ENCODE measurements around the gene SIL1. TPM values are rescaled to one million over a fixed set of nuclear protein-coding genes. Genes with fewer than 3 reads are reported as not detected.
"Not testable (repeated sequence)": the region's sequence is repeated elsewhere in the genome, so short reads cannot be mapped to it uniquely, and the experiment has no call there.

The SIL1 gene
- total RNA-seq, 1 donor from 2014 or later, result 41.6 TPM

- no peak overlapping the region for H3K4me2 ChIP-seq (ENCODE audit: low read length)
- FAIRE-seq (no peak), DNase-seq (ENCODE audit: low read depth) (no peak)
- H3K4me3 ChIP-seq (ENCODE audit: insufficient read depth, low read depth, low read length), result no peak overlapping the region
- H3K4me1 ChIP-seq (ENCODE audit: insufficient read depth, low read length), result no peaks in the 10 kb centered on the region
- H4K20me1 ChIP-seq (ENCODE audit: insufficient read depth, low read length), result peaks cover 5% of the 10 kb centered on the region
- Mint-ChIP-seq H3K4me1 (ENCODE audit: low read depth, unreplicated experiment) (peaks cover 12% of the 10 kb centered on the region), H3K9me3 (ENCODE audit: unreplicated experiment) (no peaks in the 10 kb centered on the region), H3K36me3 (ENCODE audit: low read depth, unreplicated experiment) (no peaks in the 10 kb centered on the region), H3K4me3 (ENCODE audit: unreplicated experiment) (no peak overlapping the region), H3K27ac (ENCODE audit: unreplicated experiment) (no peak overlapping the region), H3K27me3 (ENCODE audit: low read depth, unreplicated experiment) (no peaks in the 10 kb centered on the region)
- no peaks in the 10 kb centered on the region for H3K27me3 ChIP-seq (ENCODE audit: insufficient read depth, low read length)
- H3K79me2 ChIP-seq (ENCODE audit: insufficient read depth, low read length), result no peaks in the 10 kb centered on the region
- no peak overlapping the region for H3K9ac ChIP-seq (ENCODE audit: low read length)
- TF ChIP-seq CTCF (IDR thresholded peaks at IDR 0.05; ENCODE audit: insufficient read depth, low read depth, low read length) (no peak), EZH2 (IDR thresholded peaks at IDR 0.05; ENCODE audit: insufficient read depth, low read length) (no peak)
- H3K9me3 ChIP-seq (ENCODE audit: insufficient read depth, low read depth, low read length), result no peaks in the 10 kb centered on the region
- no peak overlapping the region for H3K27ac ChIP-seq (ENCODE audit: low read depth, low read length)
- no peak overlapping the region for H2AFZ ChIP-seq (ENCODE audit: low read depth, low read length)
- H3K36me3 ChIP-seq (ENCODE audit: insufficient read depth, low read length), result no peaks in the 10 kb centered on the region
These were observed 122.1 kb downstream of the SIL1 start for GRCh38 chr5:139076111-139076510.

GRCh38 chr5:139075066-139076050 lies 122.8 kb downstream of the SIL1 start:
- no peak overlapping the region for H3K4me2 ChIP-seq (ENCODE audit: low read length)

GRCh38 chr5:139073956-139074355 lies 124.2 kb downstream of the SIL1 start:
- not testable (repeated sequence) for H3K9me3 Mint-ChIP-seq (ENCODE audit: unreplicated experiment); H3K27ac ChIP-seq (ENCODE audit: low read depth, low read length); H3K27me3 ChIP-seq (ENCODE audit: insufficient read depth, low read length); H4K20me1 ChIP-seq (ENCODE audit: insufficient read depth, low read length); H3K27me3 Mint-ChIP-seq (ENCODE audit: low read depth, unreplicated experiment); H3K27ac Mint-ChIP-seq (ENCODE audit: unreplicated experiment); H3K36me3 ChIP-seq (ENCODE audit: insufficient read depth, low read length); H3K4me1 ChIP-seq (ENCODE audit: insufficient read depth, low read length); H3K9ac ChIP-seq (ENCODE audit: low read length); H3K4me3 ChIP-seq (ENCODE audit: insufficient read depth, low read depth, low read length); H3K79me2 ChIP-seq (ENCODE audit: insufficient read depth, low read length); DNase-seq (ENCODE audit: low read depth); H3K36me3 Mint-ChIP-seq (ENCODE audit: low read depth, unreplicated experiment); H3K9me3 ChIP-seq (ENCODE audit: insufficient read depth, low read depth, low read length); H3K4me3 Mint-ChIP-seq (ENCODE audit: unreplicated experiment); H3K4me2 ChIP-seq (ENCODE audit: low read length); FAIRE-seq; H2AFZ ChIP-seq (ENCODE audit: low read depth, low read length)
- H3K4me1 Mint-ChIP-seq (ENCODE audit: low read depth, unreplicated experiment), result peaks cover 13% of the 10 kb centered on the region

More at GRCh38 chr5:139075066-139076050, 122.8 kb downstream of the SIL1 start:
- no peak for TF ChIP-seq EZH2 (IDR thresholded peaks at IDR 0.05; ENCODE audit: insufficient read depth, low read length)
- no peak for TF ChIP-seq CTCF (IDR thresholded peaks at IDR 0.05; ENCODE audit: insufficient read depth, low read depth, low read length)
- Histone ChIP-seq H3K9ac (ENCODE audit: low read length) (no peak overlapping the region), H4K20me1 (ENCODE audit: insufficient read depth, low read length) (peaks cover 5% of the 10 kb centered on the region), H3K4me3 (ENCODE audit: insufficient read depth, low read depth, low read length) (no peak overlapping the region), H3K27ac (ENCODE audit: low read depth, low read length) (no peak overlapping the region), H2AFZ (ENCODE audit: low read depth, low read length) (no peak overlapping the region), H3K27me3 (ENCODE audit: insufficient read depth, low read length) (no peaks in the 10 kb centered on the region), H3K79me2 (ENCODE audit: insufficient read depth, low read length) (no peaks in the 10 kb centered on the region), H3K4me1 (ENCODE audit: insufficient read depth, low read length) (no peaks in the 10 kb centered on the region), H3K36me3 (ENCODE audit: insufficient read depth, low read length) (no peaks in the 10 kb centered on the region), H3K9me3 (ENCODE audit: insufficient read depth, low read depth, low read length) (no peaks in the 10 kb centered on the region)
- Mint-ChIP-seq H3K4me3 (ENCODE audit: unreplicated experiment) (no peak overlapping the region), H3K4me1 (ENCODE audit: low read depth, unreplicated experiment) (peaks cover 14% of the 10 kb centered on the region), H3K27me3 (ENCODE audit: low read depth, unreplicated experiment) (no peaks in the 10 kb centered on the region), H3K9me3 (ENCODE audit: unreplicated experiment) (no peaks in the 10 kb centered on the region), H3K27ac (ENCODE audit: unreplicated experiment) (no peak overlapping the region), H3K36me3 (ENCODE audit: low read depth, unreplicated experiment) (no peaks in the 10 kb centered on the region)
- DNase-seq (ENCODE audit: low read depth) (no peak), FAIRE-seq (no peak)
